Measurements from ENCODE around the gene PRSS57.
"Not testable (repeated sequence)": the region's sequence is repeated elsewhere in the genome, so short reads cannot be mapped to it uniquely, and the experiment has no call there.

DNA sequence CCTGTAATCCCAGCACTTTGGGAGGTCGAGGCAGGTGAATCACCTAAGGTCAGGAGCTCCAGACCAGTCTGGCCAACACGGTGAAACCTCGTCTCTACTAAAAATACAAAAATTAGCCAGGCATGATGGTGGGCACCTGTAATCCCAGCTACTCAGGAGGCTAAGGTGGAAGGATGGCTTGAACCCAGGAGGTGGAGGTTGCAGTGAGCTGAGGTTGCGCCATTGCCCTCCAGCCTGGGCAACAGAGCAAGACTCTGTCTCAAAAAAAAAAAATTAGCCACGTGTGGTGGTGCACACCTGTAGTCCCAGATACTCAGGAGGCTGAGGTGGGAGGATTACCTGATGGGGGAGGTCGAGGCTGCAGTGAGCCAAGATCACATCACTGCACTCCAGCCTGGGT, 7.6 kb upstream of the PRSS57 start:
- TF ChIP-seq CTCF (IDR thresholded peaks at IDR 0.05; ENCODE audit: low read depth, low read length); EZH2phosphoT487 (IDR thresholded peaks at IDR 0.05; ENCODE audit: low read depth): not testable (repeated sequence)

All from OCI-LY3 (cell line).